ENCODE results near the gene NCK2. TPM values are rescaled to one million over a fixed set of nuclear protein-coding genes. Genes with fewer than 3 reads are reported as not detected.

The NCK2 gene
- total RNA-seq, 1 experiment from 2014 or later = 75.4 TPM

DNA sequence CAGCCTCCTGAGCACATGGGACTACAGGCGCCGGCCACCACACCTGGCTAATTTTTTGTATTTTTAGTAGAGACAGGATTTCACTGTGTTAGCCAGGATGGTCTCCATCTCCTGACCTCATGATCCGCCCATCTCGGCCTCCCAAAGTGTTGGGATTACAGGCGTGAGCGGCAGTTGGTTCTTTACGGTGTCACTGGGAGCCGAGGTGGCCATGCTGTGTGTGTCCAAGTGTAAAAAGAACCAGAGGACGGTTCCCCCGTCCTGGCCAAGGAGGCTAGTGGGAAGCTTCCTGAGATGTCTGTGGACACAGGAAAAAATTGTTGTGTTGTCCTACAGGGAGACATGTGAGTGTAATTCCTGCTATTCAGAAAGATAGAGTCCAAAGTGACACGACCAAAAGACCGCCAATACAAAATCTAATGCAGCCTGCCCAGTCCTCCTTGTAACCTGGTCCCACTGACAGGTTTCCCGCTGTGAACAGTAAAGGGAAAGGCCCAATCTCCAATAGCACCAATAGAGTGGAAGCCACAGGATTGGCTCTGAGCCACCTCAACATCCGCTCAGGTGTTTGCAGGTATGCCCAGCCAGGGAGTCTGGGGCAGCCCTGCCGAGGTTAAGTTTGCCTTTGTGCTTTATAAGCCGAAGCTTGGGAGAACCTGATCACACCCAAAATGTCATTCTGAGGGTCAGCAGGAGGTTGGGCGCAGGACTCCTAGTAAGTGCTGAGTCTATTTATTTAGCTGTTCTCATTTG, 40.6 kb downstream of the NCK2 start (continued):
- TF ChIP-seq, protein P1, sequence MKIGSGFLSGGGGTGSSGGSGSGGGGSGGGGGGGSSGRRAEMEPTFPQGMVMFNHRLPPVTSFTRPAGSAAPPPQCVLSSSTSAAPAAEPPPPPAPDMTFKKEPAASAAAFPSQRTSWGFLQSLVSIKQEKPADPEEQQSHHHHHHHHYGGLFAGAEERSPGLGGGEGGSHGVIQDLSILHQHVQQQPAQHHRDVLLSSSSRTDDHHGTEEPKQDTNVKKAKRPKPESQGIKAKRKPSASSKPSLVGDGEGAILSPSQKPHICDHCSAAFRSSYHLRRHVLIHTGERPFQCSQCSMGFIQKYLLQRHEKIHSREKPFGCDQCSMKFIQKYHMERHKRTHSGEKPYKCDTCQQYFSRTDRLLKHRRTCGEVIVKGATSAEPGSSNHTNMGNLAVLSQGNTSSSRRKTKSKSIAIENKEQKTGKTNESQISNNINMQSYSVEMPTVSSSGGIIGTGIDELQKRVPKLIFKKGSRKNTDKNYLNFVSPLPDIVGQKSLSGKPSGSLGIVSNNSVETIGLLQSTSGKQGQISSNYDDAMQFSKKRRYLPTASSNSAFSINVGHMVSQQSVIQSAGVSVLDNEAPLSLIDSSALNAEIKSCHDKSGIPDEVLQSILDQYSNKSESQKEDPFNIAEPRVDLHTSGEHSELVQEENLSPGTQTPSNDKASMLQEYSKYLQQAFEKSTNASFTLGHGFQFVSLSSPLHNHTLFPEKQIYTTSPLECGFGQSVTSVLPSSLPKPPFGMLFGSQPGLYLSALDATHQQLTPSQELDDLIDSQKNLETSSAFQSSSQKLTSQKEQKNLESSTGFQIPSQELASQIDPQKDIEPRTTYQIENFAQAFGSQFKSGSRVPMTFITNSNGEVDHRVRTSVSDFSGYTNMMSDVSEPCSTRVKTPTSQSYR (CRISPR knock-in tag; IDR thresholded peaks at IDR 0.05) = no peak
- TF ChIP-seq SP1 (CRISPR knock-in tag; conservative IDR thresholded peaks at IDR 0.05) (no peak), RORB (CRISPR knock-in tag; IDR thresholded peaks at IDR 0.05) (no peak), IRF2 (CRISPR knock-in tag; IDR thresholded peaks at IDR 0.05; ENCODE audit: borderline replicate concordance, low read depth) (no peak)
- TF ChIP-seq, protein P2, sequence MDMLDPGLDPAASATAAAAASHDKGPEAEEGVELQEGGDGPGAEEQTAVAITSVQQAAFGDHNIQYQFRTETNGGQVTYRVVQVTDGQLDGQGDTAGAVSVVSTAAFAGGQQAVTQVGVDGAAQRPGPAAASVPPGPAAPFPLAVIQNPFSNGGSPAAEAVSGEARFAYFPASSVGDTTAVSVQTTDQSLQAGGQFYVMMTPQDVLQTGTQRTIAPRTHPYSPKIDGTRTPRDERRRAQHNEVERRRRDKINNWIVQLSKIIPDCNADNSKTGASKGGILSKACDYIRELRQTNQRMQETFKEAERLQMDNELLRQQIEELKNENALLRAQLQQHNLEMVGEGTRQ (CRISPR knock-in tag; IDR thresholded peaks at IDR 0.05) = no peak
- TF ChIP-seq, protein P3, sequence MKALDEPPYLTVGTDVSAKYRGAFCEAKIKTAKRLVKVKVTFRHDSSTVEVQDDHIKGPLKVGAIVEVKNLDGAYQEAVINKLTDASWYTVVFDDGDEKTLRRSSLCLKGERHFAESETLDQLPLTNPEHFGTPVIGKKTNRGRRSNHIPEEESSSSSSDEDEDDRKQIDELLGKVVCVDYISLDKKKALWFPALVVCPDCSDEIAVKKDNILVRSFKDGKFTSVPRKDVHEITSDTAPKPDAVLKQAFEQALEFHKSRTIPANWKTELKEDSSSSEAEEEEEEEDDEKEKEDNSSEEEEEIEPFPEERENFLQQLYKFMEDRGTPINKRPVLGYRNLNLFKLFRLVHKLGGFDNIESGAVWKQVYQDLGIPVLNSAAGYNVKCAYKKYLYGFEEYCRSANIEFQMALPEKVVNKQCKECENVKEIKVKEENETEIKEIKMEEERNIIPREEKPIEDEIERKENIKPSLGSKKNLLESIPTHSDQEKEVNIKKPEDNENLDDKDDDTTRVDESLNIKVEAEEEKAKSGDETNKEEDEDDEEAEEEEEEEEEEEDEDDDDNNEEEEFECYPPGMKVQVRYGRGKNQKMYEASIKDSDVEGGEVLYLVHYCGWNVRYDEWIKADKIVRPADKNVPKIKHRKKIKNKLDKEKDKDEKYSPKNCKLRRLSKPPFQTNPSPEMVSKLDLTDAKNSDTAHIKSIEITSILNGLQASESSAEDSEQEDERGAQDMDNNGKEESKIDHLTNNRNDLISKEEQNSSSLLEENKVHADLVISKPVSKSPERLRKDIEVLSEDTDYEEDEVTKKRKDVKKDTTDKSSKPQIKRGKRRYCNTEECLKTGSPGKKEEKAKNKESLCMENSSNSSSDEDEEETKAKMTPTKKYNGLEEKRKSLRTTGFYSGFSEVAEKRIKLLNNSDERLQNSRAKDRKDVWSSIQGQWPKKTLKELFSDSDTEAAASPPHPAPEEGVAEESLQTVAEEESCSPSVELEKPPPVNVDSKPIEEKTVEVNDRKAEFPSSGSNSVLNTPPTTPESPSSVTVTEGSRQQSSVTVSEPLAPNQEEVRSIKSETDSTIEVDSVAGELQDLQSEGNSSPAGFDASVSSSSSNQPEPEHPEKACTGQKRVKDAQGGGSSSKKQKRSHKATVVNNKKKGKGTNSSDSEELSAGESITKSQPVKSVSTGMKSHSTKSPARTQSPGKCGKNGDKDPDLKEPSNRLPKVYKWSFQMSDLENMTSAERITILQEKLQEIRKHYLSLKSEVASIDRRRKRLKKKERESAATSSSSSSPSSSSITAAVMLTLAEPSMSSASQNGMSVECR (CRISPR knock-in tag; IDR thresholded peaks at IDR 0.05; ENCODE audit: borderline replicate concordance) = no peak
- TF ChIP-seq, protein P4, sequence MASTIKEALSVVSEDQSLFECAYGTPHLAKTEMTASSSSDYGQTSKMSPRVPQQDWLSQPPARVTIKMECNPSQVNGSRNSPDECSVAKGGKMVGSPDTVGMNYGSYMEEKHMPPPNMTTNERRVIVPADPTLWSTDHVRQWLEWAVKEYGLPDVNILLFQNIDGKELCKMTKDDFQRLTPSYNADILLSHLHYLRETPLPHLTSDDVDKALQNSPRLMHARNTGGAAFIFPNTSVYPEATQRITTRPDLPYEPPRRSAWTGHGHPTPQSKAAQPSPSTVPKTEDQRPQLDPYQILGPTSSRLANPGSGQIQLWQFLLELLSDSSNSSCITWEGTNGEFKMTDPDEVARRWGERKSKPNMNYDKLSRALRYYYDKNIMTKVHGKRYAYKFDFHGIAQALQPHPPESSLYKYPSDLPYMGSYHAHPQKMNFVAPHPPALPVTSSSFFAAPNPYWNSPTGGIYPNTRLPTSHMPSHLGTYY (CRISPR knock-in tag; IDR thresholded peaks at IDR 0.05) = no peak
- TF ChIP-seq, protein P5, sequence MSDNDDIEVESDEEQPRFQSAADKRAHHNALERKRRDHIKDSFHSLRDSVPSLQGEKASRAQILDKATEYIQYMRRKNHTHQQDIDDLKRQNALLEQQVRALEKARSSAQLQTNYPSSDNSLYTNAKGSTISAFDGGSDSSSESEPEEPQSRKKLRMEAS (CRISPR knock-in tag; IDR thresholded peaks at IDR 0.05) = no peak
- TF ChIP-seq, protein P6, sequence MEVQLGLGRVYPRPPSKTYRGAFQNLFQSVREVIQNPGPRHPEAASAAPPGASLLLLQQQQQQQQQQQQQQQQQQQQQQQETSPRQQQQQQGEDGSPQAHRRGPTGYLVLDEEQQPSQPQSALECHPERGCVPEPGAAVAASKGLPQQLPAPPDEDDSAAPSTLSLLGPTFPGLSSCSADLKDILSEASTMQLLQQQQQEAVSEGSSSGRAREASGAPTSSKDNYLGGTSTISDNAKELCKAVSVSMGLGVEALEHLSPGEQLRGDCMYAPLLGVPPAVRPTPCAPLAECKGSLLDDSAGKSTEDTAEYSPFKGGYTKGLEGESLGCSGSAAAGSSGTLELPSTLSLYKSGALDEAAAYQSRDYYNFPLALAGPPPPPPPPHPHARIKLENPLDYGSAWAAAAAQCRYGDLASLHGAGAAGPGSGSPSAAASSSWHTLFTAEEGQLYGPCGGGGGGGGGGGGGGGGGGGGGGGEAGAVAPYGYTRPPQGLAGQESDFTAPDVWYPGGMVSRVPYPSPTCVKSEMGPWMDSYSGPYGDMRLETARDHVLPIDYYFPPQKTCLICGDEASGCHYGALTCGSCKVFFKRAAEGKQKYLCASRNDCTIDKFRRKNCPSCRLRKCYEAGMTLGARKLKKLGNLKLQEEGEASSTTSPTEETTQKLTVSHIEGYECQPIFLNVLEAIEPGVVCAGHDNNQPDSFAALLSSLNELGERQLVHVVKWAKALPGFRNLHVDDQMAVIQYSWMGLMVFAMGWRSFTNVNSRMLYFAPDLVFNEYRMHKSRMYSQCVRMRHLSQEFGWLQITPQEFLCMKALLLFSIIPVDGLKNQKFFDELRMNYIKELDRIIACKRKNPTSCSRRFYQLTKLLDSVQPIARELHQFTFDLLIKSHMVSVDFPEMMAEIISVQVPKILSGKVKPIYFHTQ (CRISPR knock-in tag; IDR thresholded peaks at IDR 0.05) = no peak
- TF ChIP-seq, protein P7, sequence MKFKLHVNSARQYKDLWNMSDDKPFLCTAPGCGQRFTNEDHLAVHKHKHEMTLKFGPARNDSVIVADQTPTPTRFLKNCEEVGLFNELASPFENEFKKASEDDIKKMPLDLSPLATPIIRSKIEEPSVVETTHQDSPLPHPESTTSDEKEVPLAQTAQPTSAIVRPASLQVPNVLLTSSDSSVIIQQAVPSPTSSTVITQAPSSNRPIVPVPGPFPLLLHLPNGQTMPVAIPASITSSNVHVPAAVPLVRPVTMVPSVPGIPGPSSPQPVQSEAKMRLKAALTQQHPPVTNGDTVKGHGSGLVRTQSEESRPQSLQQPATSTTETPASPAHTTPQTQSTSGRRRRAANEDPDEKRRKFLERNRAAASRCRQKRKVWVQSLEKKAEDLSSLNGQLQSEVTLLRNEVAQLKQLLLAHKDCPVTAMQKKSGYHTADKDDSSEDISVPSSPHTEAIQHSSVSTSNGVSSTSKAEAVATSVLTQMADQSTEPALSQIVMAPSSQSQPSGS (CRISPR knock-in tag; IDR thresholded peaks at IDR 0.05; ENCODE audit: borderline replicate concordance, low read depth) = no peak

All from WTC11 (cell line).